HEK293T (cell line): ENCODE measurements around the gene LARP1.

ENCODE experiments used
- CTCF ChIA-PET: fragments of 350-600 bp; formaldehyde crosslinking; extraction: SDS; loops from one replicate; lab custom pipeline; 2021; ENCODE audit warnings: antibody characterized with exemption, inconsistent platforms; lab: Yijun Ruan, JAX
- POLR2A ChIA-PET: fragments of 350-600 bp; formaldehyde crosslinking; extraction: SDS; loops from one replicate; lab custom pipeline; 2020; ENCODE audit warnings: antibody characterized with exemption, inconsistent platforms; lab: Yijun Ruan, JAX
- DNase-seq: peaks from one replicate; pipeline ENCODE4 v3.0.0; 2012; ENCODE audit warnings: mixed read lengths; ENCODE audit errors: extremely low spot score
- ARNT ChIP-seq: fragments of 450-650 bp; IDR thresholded peaks from 2 replicates; pipeline ENCODE4 v1.6.1; 2017; ENCODE audit warnings: mild to moderate bottlenecking
- BHLHE40 ChIP-seq: fragments of 450-650 bp; IDR thresholded peaks from 2 replicates; pipeline ENCODE4 v1.6.1; 2016; ENCODE audit warnings: mild to moderate bottlenecking, moderate library complexity, borderline replicate concordance
- CTBP1 ChIP-seq: fragments of 450-650 bp; IDR thresholded peaks from 2 replicates; pipeline ENCODE4 v1.6.1; 2016; ENCODE audit warnings: borderline replicate concordance
- ELF4 ChIP-seq: fragments of 450-650 bp; IDR thresholded peaks from 2 replicates; pipeline ENCODE4 v1.6.1; 2017; ENCODE audit warnings: antibody characterized with exemption
- FOXA1 ChIP-seq: fragments of 450-650 bp; IDR thresholded peaks from 2 replicates; pipeline ENCODE4 v1.6.1; 2016; ENCODE audit warnings: mild to moderate bottlenecking
- FOXK2 ChIP-seq: fragments of 450-650 bp; IDR thresholded peaks from 2 replicates; pipeline ENCODE4 v1.6.1; 2016; ENCODE audit warnings: mild to moderate bottlenecking
- FOXM1 ChIP-seq: fragments of 450-650 bp; IDR thresholded peaks from 2 replicates; pipeline ENCODE4 v1.6.1; 2017; ENCODE audit warnings: mild to moderate bottlenecking, borderline replicate concordance
- HDGF ChIP-seq: fragments of 450-650 bp; IDR thresholded peaks from 2 replicates; pipeline ENCODE4 v1.6.1; 2017; ENCODE audit warnings: antibody characterized with exemption, borderline replicate concordance
- L3MBTL2 ChIP-seq: fragments of 450-650 bp; conservative IDR thresholded peaks from 2 replicates; pipeline ENCODE4 v1.6.1; 2016; ENCODE audit warnings: mild to moderate bottlenecking
- LEF1 ChIP-seq: fragments of 450-650 bp; IDR thresholded peaks from 2 replicates; pipeline ENCODE4 v1.6.1; 2017; ENCODE audit warnings: mild to moderate bottlenecking, borderline replicate concordance
- NFRKB ChIP-seq: fragments of 450-650 bp; IDR thresholded peaks from 2 replicates; pipeline ENCODE4 v1.6.1; 2016; ENCODE audit warnings: mild to moderate bottlenecking, moderate library complexity
- SP1 ChIP-seq: fragments of 450-650 bp; IDR thresholded peaks from 2 replicates; pipeline ENCODE4 v1.6.1; 2017
- SUZ12 ChIP-seq: fragments of 450-650 bp; IDR thresholded peaks from 2 replicates; pipeline ENCODE4 v1.6.1; 2016; ENCODE audit warnings: mild to moderate bottlenecking
- TARDBP ChIP-seq: fragments of 450-650 bp; IDR thresholded peaks from 2 replicates; pipeline ENCODE4 v1.6.1; 2016
- ZNF384 ChIP-seq: fragments of 450-650 bp; IDR thresholded peaks from 2 replicates; pipeline ENCODE4 v1.6.1; 2016
- TF ChIP-seq, protein P1 (sequence below): fragments of 450-650 bp; IDR thresholded peaks from 2 replicates; pipeline ENCODE4 v1.6.1; 2016

The LARP1 gene

DNA sequence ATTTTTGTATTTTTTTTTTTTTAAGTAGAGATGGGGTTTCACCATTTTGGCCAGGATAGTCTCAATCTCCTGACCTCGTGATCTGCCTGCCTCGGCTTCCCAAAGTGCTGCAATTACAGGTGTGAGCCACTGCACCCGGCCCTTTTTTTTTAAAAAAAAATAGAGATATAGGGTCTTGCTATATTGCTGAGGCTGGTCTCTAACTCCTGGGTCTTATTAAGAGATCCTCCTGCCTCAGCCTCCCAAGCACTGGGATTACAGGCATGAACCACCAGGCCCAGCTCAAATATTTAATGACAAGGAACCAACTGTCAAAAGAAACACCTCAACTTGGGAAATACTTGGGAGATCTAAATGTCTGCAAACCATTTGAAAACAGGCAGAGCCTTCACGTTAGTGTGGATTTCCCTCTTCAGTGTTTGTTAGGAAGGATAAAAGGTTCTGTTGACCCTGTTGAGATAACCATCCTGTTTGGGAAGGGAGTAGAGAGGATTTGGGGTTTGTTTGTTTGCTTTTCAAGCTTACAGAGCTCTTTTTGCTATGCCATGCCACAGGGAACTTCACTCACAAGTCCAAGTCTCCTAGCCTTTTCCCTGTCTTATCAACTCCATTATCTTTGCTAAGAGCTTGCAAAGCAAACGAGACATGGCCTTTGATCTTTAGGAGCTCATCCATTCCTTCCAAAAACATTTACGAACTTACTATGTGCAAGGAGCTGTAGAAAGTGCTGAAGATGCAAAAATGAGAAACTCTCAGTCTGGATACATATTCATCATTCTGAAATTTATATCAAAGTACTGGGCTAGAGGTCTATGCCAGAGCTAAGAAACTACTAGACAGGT, 87.7 kb downstream of the LARP1 start:
- ChIA-PET POLR2A (interaction anchor here (1.2 kb wide), 1 partner anchor 15 kb away, joined by 10 read pairs; the partner anchor contains the start of gene CNOT8), CTCF (no interaction called here)
- TF ChIP-seq HDGF (no peak), ARNT (no peak), NFRKB (no peak), SP1 (no peak), L3MBTL2 (no peak), FOXM1 (no peak), CTBP1 (no peak), TARDBP (no peak), SUZ12 (no peak), ELF4 (no peak), ZNF384 (no peak), LEF1 (no peak), BHLHE40 (no peak)
- DNase-seq = no peak

DNA sequence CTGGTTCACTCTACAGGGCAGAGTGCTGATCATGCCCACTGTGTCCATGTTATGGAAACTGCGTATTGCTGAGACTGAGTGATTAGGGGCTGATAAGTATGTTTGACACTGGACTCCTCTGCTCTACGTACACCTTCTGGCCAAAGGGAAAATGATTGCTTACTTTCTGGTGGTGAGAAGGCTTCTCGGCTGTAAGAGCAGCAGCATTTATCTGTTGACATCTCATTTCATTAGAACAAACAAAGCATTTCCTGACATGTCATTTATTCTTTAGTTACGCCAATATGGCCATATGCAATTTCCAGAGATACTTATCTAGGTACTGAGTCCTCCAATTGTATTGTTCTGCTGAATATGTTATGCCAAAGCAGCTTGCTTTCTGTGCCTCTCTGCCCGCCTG, 89.6 kb downstream of the LARP1 start:
- ChIA-PET CTCF (interaction anchor here (0.6 to 0.7 kb wide), 2 partner anchors 12 to 24 kb away, joined by 3 to 4 read pairs; no protein-coding TSS in a partner anchor), POLR2A (no interaction called here)
- no peak for TF ChIP-seq BHLHE40
- TF ChIP-seq ZNF384 = no peak
- no peak for TF ChIP-seq CTBP1
- TF ChIP-seq SP1 = no peak
- no peak for TF ChIP-seq TARDBP
- no peak for TF ChIP-seq FOXM1
- TF ChIP-seq SUZ12 = no peak
- TF ChIP-seq, protein P1, sequence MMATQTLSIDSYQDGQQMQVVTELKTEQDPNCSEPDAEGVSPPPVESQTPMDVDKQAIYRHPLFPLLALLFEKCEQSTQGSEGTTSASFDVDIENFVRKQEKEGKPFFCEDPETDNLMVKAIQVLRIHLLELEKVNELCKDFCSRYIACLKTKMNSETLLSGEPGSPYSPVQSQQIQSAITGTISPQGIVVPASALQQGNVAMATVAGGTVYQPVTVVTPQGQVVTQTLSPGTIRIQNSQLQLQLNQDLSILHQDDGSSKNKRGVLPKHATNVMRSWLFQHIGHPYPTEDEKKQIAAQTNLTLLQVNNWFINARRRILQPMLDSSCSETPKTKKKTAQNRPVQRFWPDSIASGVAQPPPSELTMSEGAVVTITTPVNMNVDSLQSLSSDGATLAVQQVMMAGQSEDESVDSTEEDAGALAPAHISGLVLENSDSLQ = no peak
- TF ChIP-seq NFRKB = no peak
- no peak for TF ChIP-seq LEF1
- no peak for TF ChIP-seq FOXA1
- no peak for TF ChIP-seq L3MBTL2
- no peak for TF ChIP-seq FOXK2
- no peak for DNase-seq

DNA sequence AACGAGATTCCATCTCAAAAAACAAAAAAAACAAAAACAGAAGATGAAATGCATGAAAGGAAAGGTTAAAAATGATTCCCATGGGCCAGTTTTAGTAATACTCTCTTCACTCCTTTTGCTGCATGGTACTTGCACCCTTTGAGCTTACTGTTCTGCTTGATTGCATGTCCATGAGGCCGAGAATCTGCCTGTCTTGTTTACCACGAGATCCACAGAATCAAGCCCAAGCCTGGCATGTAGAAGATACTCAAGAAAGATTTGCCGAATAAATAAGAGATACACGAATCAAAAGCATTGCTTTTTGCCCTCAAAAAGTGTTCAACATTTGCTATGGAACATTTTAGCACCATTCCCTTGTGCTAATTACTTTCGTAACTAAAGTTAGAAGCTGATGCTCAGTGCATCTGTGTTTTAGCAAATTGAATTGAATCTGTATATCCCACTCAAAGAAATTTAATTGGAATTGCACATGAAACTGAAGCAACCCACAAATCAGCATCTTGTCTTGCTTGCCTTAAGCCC, 94.1 kb downstream of the LARP1 start:
- POLR2A ChIA-PET = interaction anchor here (1.9 to 2.2 kb wide), 2 partner anchors 8 to 9 kb away, joined by 7 to 8 read pairs; partner anchors contain the start of gene CNOT8
- TF ChIP-seq ARNT (no peak), L3MBTL2 (no peak), BHLHE40 (no peak), CTBP1 (no peak), SUZ12 (no peak), FOXK2 (no peak), TARDBP (no peak)
- CTCF ChIA-PET = interaction anchor here (1.0 kb wide), 1 partner anchor 207 kb away, joined by 3 read pairs; no protein-coding TSS in a partner anchor
- no peak for DNase-seq

DNA sequence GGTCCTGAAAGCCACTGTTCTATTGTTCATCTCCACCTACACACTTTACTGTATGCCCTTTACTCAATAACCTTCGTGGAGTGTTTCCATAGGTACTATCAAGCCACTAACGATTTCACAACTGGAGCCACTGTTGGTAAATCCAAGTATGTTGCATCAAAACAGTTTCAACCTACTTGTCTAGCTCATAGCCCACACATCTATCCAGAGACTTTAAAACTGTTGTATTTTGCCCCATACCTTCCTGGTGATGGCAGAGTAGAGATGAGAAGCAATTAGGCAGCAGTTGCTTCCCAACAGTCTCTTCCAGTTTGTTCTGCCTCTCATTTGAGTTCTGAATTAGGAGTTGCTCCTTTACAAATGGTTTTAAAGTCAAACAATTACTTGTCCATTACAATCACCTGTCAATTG, 94.6 kb downstream of the LARP1 start:
- no peak for DNase-seq
- ChIA-PET POLR2A (interaction anchor here (1.0 to 2.2 kb wide), 3 partner anchors 8 to 12 kb away, joined by 3 to 8 read pairs (median 7); partner anchors contain the start of gene CNOT8), CTCF (no interaction called here)
- TF ChIP-seq NFRKB (no peak), SP1 (no peak), L3MBTL2 (no peak), ELF4 (no peak), HDGF (no peak), FOXM1 (no peak), CTBP1 (no peak), SUZ12 (no peak), ARNT (no peak), ZNF384 (no peak)
- TF ChIP-seq, protein P1 = no peak

DNA sequence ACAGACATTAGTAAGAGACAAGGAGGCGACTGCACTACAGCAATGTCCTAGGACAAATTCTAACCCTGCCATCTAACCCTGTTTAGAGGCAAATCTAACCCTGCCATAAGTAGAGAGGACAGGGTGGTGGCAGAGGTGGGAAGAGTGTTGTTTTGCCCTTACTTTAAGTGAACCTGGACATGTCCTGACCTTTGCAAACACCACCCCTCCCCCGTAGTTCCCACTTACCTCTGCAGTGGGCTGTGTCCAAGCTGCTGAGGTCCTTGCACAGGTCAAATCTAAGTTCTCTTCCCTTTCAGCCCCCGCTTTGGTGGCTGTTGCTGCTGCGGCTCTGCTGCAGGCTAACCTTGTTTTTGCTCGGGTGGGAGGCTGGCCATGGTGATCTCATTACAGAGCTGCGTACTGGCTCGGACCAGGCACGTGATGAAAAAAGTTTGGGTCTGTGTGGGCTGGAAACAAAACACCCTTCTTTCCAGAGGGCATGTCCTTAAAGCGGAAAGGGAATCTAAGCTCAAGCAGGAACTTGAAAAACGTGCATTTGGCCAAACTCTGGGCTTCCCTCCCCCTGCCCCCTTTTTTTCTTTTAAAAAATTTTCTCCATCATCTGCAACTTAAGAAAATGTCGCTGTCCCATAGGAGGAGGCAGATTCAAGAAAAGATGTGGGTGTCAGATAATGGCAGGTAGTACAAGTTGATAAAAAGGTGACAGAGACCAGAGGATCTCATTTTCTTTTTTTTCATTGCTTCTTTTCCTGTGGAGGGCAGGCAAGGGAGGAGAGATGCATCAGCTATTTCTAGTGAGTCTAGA, 95.3 kb downstream of the LARP1 start, which contains the start of gene FAXDC2:
Gene FAXDC2 (minus strand): TSS at position 349 of the 808 bp plus-strand sequence. CDS start 12,425 bp downstream, outside the sequence.
- TF ChIP-seq NFRKB = no peak
- peak; percentile 13; the same call in 1 of the 2 replicates for TF ChIP-seq L3MBTL2
- DNase-seq = peak; percentile 63
- CTCF ChIA-PET = no interaction called here
- POLR2A ChIA-PET = interaction anchor here (0.9 to 1.9 kb wide), 9 partner anchors 8 to 88 kb away, joined by 3 to 7 read pairs (median 3); partner anchors contain the start of genes CNOT8 and GEMIN5

DNA sequence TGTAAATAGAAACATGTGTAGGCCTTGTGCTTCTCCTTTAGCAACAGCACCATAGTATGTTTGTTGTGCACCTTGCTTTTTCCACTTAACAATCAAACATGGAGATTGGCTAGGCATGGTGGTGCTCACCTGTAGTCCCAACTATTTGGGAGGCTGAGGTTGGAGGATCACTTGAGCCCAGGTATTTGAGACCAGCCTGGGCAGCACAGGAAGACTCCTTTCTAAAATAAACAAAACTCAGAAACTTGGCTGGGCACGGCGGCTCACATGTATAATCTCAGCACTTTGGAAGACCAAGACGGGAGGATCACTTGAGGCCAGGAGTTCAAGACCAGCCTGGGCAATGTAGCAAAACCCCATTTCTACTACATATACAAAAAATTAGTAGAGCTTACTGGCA, 96.2 kb downstream of the LARP1 start:
- TF ChIP-seq TARDBP = no peak
- TF ChIP-seq FOXM1 = no peak
- TF ChIP-seq ELF4 = no peak
- TF ChIP-seq CTBP1 = no peak
- no peak for TF ChIP-seq ZNF384
- TF ChIP-seq HDGF = no peak
- TF ChIP-seq SUZ12 = no peak
- TF ChIP-seq NFRKB = no peak
- TF ChIP-seq SP1 = no peak
- TF ChIP-seq L3MBTL2 = no peak
- no peak for TF ChIP-seq FOXA1
- no peak for TF ChIP-seq LEF1
- no peak for TF ChIP-seq FOXK2
- TF ChIP-seq BHLHE40 = no peak
- TF ChIP-seq, protein P1 = no peak
- no peak for TF ChIP-seq ARNT
- ChIA-PET CTCF (no interaction called here), POLR2A (interaction anchor here (1.0 to 1.9 kb wide), 5 partner anchors 8 to 87 kb away, joined by 3 to 7 read pairs (median 4); partner anchors contain the start of gene GEMIN5)
- DNase-seq = no peak
